Fibroblast of mammary gland (primary cell): ENCODE data around the gene MGST3.
A peak's percentile ranks its signal among the peaks of the same experiment; 100 is the strongest.
"Not testable (repeated sequence)": the region's sequence is repeated elsewhere in the genome, so short reads cannot be mapped to it uniquely, and the experiment has no call there.

ENCODE experiments used
- DNase-seq: peaks from one replicate; pipeline ENCODE4 v3.0.0-alpha.2; 2010; ENCODE audit warnings: low read depth
- H3K4me3 ChIP-seq: 2 replicates; pipeline ENCODE4 v1.5.1; 2011; ENCODE audit warnings: low read depth, mild to moderate bottlenecking, low read length, moderate library complexity; ENCODE audit not compliant: control insufficient read depth
- CTCF ChIP-seq: conservative IDR thresholded peaks from 2 replicates; pipeline ENCODE4 v1.5.1; 2011; ENCODE audit warnings: low read depth, low read length, inconsistent platforms; ENCODE audit not compliant: control insufficient read depth, insufficient read depth

Gene MGST3

GRCh38 chr1:165597883-165598675, 33.0 kb upstream of the MGST3 start:
- peak overlapping the region; percentile 62 for H3K4me3 ChIP-seq
- no peak for TF ChIP-seq CTCF
- peak; percentile 97 for DNase-seq

- no peak for TF ChIP-seq CTCF
- no peak for DNase-seq
- peak overlapping the region; percentile 62 for H3K4me3 ChIP-seq
These were observed 32.4 kb upstream of the MGST3 start for GRCh38 chr1:165598676-165599059.

- no peak for DNase-seq
- TF ChIP-seq CTCF = no peak
- H3K4me3 ChIP-seq = no peak overlapping the region
These were observed 30.2 kb upstream of the MGST3 start for GRCh38 chr1:165600793-165601192.

DNA sequence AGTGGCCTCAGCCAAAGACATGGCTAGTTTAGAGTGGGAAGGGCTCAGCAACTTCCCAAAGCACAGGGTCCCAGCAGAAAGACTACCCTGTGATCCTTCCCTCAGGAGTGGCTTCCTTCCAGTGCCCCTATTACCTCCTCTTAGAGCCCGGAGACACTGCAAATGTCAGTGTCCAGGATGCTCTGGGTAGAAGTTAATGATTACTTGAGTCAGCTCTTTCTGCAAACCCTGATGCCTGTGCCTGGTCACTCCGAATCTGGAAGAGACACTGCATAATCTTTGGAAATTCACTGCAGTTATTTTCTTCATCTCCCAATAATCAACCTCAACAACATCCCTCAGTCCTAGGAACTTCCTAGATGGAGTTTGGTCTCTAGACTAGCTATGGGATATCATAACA, 27.2 kb upstream of the MGST3 start:
- no peak for DNase-seq
- TF ChIP-seq CTCF = no peak
- no peak overlapping the region for H3K4me3 ChIP-seq

DNA sequence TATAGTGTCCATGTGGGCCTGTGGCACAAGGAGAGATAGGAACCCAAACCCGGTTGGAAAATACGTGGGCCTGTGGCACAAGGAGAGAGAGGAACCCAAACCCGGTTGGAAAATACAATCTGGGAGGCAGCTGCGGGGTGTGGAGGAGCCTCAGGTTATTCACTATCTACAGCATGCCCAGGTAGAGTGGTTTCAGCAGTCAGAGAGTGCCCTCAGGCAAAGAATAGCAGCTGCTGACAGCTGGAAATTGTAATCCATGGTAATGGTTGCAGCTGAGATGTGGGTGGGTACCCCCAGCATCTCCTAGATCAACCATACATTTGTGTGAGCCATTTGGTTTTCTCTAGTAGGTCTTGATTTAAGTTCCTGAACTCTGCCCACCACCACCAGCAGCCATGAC, 25.8 kb upstream of the MGST3 start:
- DNase-seq = no peak
- no peak for TF ChIP-seq CTCF
- no peak overlapping the region for H3K4me3 ChIP-seq

DNA sequence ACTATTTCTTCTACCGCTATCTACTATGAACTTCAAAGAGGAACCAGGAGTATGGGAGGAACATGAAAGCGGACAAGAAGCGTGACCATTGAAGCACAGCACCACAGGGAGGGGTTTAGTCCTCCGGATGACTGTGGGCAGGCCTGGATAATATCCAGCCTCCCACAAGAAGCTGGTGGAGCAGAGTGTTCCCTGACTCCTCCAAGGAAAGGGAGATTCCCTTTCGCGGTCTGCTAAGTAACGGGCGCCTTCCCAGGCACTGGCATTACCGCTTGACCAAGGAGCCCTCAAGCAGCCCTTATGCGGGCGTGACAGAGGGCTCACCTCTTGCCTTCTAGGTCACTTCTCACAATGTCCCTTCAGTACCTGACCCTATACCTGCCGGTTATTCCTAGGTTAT, 24.4 kb upstream of the MGST3 start:
- H3K4me3 ChIP-seq, DNase-seq: not testable (repeated sequence)

DNA sequence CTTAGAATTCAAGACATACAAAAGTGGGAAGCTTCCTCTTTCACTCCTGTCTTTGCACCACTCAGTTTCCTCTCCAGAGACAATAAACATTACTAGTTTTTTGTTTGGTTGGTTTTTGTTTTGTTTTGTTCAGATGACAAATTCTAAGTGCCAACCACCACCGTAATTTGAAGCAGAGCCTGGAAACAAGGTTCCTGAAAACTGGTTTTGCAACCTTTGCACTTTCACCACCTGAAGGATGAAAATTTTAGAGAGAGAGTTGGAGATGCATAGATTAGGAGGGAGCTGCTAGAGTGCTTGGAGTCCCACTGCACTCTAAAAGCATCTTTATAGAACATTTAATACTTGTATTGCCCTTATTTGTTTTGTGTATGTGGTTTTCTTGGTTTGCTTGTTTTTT, 20.2 kb upstream of the MGST3 start:
- no peak for TF ChIP-seq CTCF
- H3K4me3 ChIP-seq = no peak overlapping the region

More for the DNA sequence above, 20.2 kb upstream of the MGST3 start:
- DNase-seq = no peak
